Trophoblast cell (in vitro differentiated cells and primary cell): ENCODE results near the gene PRPSAP2.

Experiments used
- DNase-seq, 2 donors: peaks; one replicate each; pipeline ENCODE4 v3.0.0-alpha.2; 2016
- H2AFZ ChIP-seq: 2 replicates; pipeline ENCODE4 v1.6.1; 2013; ENCODE audit warnings: low read length, moderate library complexity, mild to moderate bottlenecking; ENCODE audit not compliant: insufficient read depth, poor library complexity
- H2AK5ac ChIP-seq: 2 replicates; pipeline ENCODE4 v1.6.1; 2013; ENCODE audit warnings: mild to moderate bottlenecking, low read length
- H2BK120ac ChIP-seq: 2 replicates; pipeline ENCODE4 v1.6.1; 2013; ENCODE audit warnings: low read length, mild to moderate bottlenecking, moderate library complexity; ENCODE audit not compliant: insufficient read depth, poor library complexity
- H2BK12ac ChIP-seq: 2 replicates; pipeline ENCODE4 v1.6.1; 2013; ENCODE audit warnings: mild to moderate bottlenecking, low read length, moderate library complexity
- H2BK5ac ChIP-seq: 2 replicates; pipeline ENCODE4 v1.6.1; 2013; ENCODE audit warnings: low read length, low read depth, moderate library complexity, mild to moderate bottlenecking; ENCODE audit not compliant: poor library complexity
- H3K14ac ChIP-seq: 2 replicates; pipeline ENCODE4 v1.6.1; 2013; ENCODE audit warnings: mild to moderate bottlenecking, low read length
- H3K18ac ChIP-seq: 2 replicates; pipeline ENCODE4 v1.6.1; 2013; ENCODE audit warnings: mild to moderate bottlenecking, low read length
- H3K23ac ChIP-seq: 2 replicates; pipeline ENCODE4 v1.6.1; 2013; ENCODE audit warnings: low read length
- H3K27ac ChIP-seq: 2 replicates; pipeline ENCODE4 v1.5.1; 2013; ENCODE audit warnings: low read depth, mild to moderate bottlenecking, inconsistent platforms, low read length, moderate library complexity
- H3K27me3 ChIP-seq: 2 replicates; pipeline ENCODE4 v1.6.1; 2013; ENCODE audit warnings: inconsistent platforms, mild to moderate bottlenecking, low read length, moderate library complexity; ENCODE audit not compliant: insufficient read depth
- H3K36me3 ChIP-seq, 2 experiments: 1 replicate in 1 of 2; 2 replicates in 1 of 2; pipeline ENCODE4 v1.6.1; 2013; ENCODE audit warnings: low read length in 2 of 2, mild to moderate bottlenecking in 2 of 2, moderate library complexity in 1 of 2; ENCODE audit not compliant: insufficient read depth in 2 of 2, control insufficient read depth in 1 of 2
- H3K4ac ChIP-seq: 2 replicates; pipeline ENCODE4 v1.6.1; 2013; ENCODE audit warnings: low read depth, mild to moderate bottlenecking, low read length, moderate library complexity
- H3K4me1 ChIP-seq, 2 experiments: 1 replicate in 1 of 2; 2 replicates in 1 of 2; pipeline ENCODE4 v1.6.1; 2013; ENCODE audit warnings: low read length in 2 of 2, mild to moderate bottlenecking in 2 of 2, moderate library complexity in 1 of 2; ENCODE audit not compliant: insufficient read depth in 2 of 2, control insufficient read depth in 1 of 2
- H3K4me2 ChIP-seq: 2 replicates; pipeline ENCODE4 v1.6.1; 2013; ENCODE audit warnings: inconsistent platforms, mild to moderate bottlenecking, low read length, moderate library complexity
- H3K4me3 ChIP-seq: 2 replicates; pipeline ENCODE4 v1.5.1; 2013; ENCODE audit warnings: mild to moderate bottlenecking, low read depth, low read length, inconsistent platforms
- H3K79me1 ChIP-seq: one replicate; pipeline ENCODE4 v1.6.1; 2013; ENCODE audit warnings: low read length
- H3K79me2 ChIP-seq: 2 replicates; pipeline ENCODE4 v1.6.1; 2013; ENCODE audit warnings: low read length, mild to moderate bottlenecking; ENCODE audit not compliant: control insufficient read depth, insufficient read depth, poor library complexity
- H3K9ac ChIP-seq: 2 replicates; pipeline ENCODE4 v1.6.1; 2013; ENCODE audit warnings: mild to moderate bottlenecking, low read length
- H3K9me3 ChIP-seq: 2 replicates; pipeline ENCODE4 v1.6.1; 2013; ENCODE audit warnings: low read depth, mild to moderate bottlenecking, control low read depth, inconsistent platforms, low read length; ENCODE audit not compliant: insufficient read depth
- H4K12ac ChIP-seq: 2 replicates; pipeline ENCODE4 v1.6.1; 2013; ENCODE audit warnings: low read depth, mild to moderate bottlenecking, low read length, moderate library complexity
- H4K8ac ChIP-seq: 2 replicates; pipeline ENCODE4 v1.6.1; 2013; ENCODE audit warnings: low read depth, mild to moderate bottlenecking, low read length, moderate library complexity
- H4K91ac ChIP-seq: one replicate; pipeline ENCODE4 v1.6.1; 2013; ENCODE audit warnings: low read depth, mild to moderate bottlenecking, low read length, moderate library complexity
- WGBS: extraction: QIAGEN DNeasy Blood & Tissue Kit; methylation state at CpG from one replicate; pipeline ENCODE4 v1.1.7; 2013; ENCODE audit warnings: missing lambda C conversion rate; ENCODE audit not compliant: insufficient read length, insufficient coverage; ENCODE audit errors: extremely low coverage; 5-methylcytosine and 5-hydroxymethylcytosine counted together

Gene PRPSAP2

GRCh38 chr17:18905226-18905625, 47.3 kb downstream of the PRPSAP2 start:
- WGBS, result no CpG with 5 or more reads among the region's 5 CpGs

GRCh38 chr17:18910326-18910725, 52.4 kb downstream of the PRPSAP2 start:
- Histone ChIP-seq H3K27ac (peak overlapping the region; percentile 8), H2BK120ac (no peak overlapping the region), H2BK5ac (no peak overlapping the region), H4K8ac (no peak overlapping the region), H3K4ac (no peak overlapping the region), H3K4me2 (no peak overlapping the region), H2AFZ (no peak overlapping the region), H3K18ac (no peak overlapping the region), H2BK12ac (no peak overlapping the region), H3K4me3 (no peak overlapping the region), H3K79me2 (no peaks in the 10 kb centered on the region), H3K9ac (no peak overlapping the region), H3K79me1 (peaks cover 2% of the 10 kb centered on the region), H3K4me1 (peaks cover 5 to 12% of the 10 kb centered on the region in 2 experiments), H4K12ac (no peak overlapping the region), H3K36me3 (peaks cover 25 to 26% of the 10 kb centered on the region in 2 experiments), H2AK5ac (no peak overlapping the region), H3K23ac (no peak overlapping the region), H3K9me3 (no peaks in the 10 kb centered on the region), H4K91ac (peak overlapping the region; percentile 21), H3K27me3 (no peaks in the 10 kb centered on the region), H3K14ac (no peak overlapping the region)
- no CpG with 5 or more reads among the region's 5 CpGs for WGBS
- peak; percentile 56 to 96 for DNase-seq

More at GRCh38 chr17:18905226-18905625, 47.3 kb downstream of the PRPSAP2 start:
- Histone ChIP-seq H3K14ac (no peak overlapping the region), H2BK120ac (no peak overlapping the region), H3K23ac (no peak overlapping the region), H3K27me3 (no peaks in the 10 kb centered on the region), H2AK5ac (no peak overlapping the region), H3K4ac (no peak overlapping the region), H3K9ac (no peak overlapping the region), H2AFZ (no peak overlapping the region), H2BK5ac (no peak overlapping the region), H3K4me3 (no peak overlapping the region), H3K4me2 (no peak overlapping the region), H4K91ac (no peak overlapping the region), H3K9me3 (no peaks in the 10 kb centered on the region), H2BK12ac (no peak overlapping the region), H3K79me2 (no peaks in the 10 kb centered on the region), H3K4me1 (peaks cover 3% of the 10 kb centered on the region in 2 experiments), H3K36me3 (peaks cover 12 to 18% of the 10 kb centered on the region in 2 experiments), H3K18ac (no peak overlapping the region), H3K27ac (no peak overlapping the region), H3K79me1 (no peaks in the 10 kb centered on the region), H4K12ac (no peak overlapping the region), H4K8ac (no peak overlapping the region)
- no peak for DNase-seq

- Histone ChIP-seq H2AK5ac (no peak overlapping the region), H3K14ac (no peak overlapping the region), H3K9me3 (no peaks in the 10 kb centered on the region), H3K27ac (peak overlapping the region; percentile 8), H3K27me3 (no peaks in the 10 kb centered on the region), H3K79me1 (peaks cover 2% of the 10 kb centered on the region), H3K4me2 (peak overlapping the region; percentile 16), H3K4ac (no peak overlapping the region), H2BK120ac (no peak overlapping the region), H4K91ac (no peak overlapping the region), H2BK12ac (no peak overlapping the region), H3K79me2 (no peaks in the 10 kb centered on the region), H2BK5ac (peak overlapping the region; percentile 55), H4K12ac (no peak overlapping the region), H3K9ac (no peak overlapping the region), H2AFZ (no peak overlapping the region), H3K4me1 (peaks cover 5 to 12% of the 10 kb centered on the region in 2 experiments), H3K23ac (no peak overlapping the region), H3K36me3 (peaks cover 25 to 28% of the 10 kb centered on the region in 2 experiments), H4K8ac (no peak overlapping the region), H3K18ac (no peak overlapping the region), H3K4me3 (no peak overlapping the region)
- DNase-seq, result peak; percentile 93 to 97
- WGBS, result no CpG with 5 or more reads among the region's 6 CpGs
Measured at GRCh38 chr17:18910881-18911280, 53.0 kb downstream of the PRPSAP2 start.

- Histone ChIP-seq H3K23ac (no peak overlapping the region), H3K14ac (no peak overlapping the region), H2BK12ac (no peak overlapping the region), H3K79me1 (no peaks in the 10 kb centered on the region), H3K36me3 (peaks cover 23 to 27% of the 10 kb centered on the region in 2 experiments), H3K4ac (no peak overlapping the region), H3K27ac (no peak overlapping the region), H3K79me2 (no peaks in the 10 kb centered on the region), H3K27me3 (no peaks in the 10 kb centered on the region), H4K8ac (no peak overlapping the region), H3K4me1 (no peaks in the 10 kb centered on the region), H4K91ac (no peak overlapping the region), H3K4me2 (no peak overlapping the region), H3K9me3 (no peaks in the 10 kb centered on the region), H2BK120ac (no peak overlapping the region), H3K4me3 (no peak overlapping the region), H2AFZ (no peak overlapping the region), H3K9ac (no peak overlapping the region), H2AK5ac (no peak overlapping the region), H4K12ac (no peak overlapping the region), H2BK5ac (no peak overlapping the region), H3K18ac (no peak overlapping the region)
- no CpG with 5 or more reads among the region's 5 CpGs for WGBS
- no peak for DNase-seq
Measured at GRCh38 chr17:18916816-18917500, 59.0 kb downstream of the PRPSAP2 start.
